K562 (cell line): ENCODE data around the gene ROBO1.

ENCODE experiments used
- CTCF ChIP-seq, 3 experiments: IDR thresholded peaks in 2 of 3; conservative IDR thresholded peaks in 1 of 3; 2 replicates each; pipeline ENCODE4 v1.5.1; 2011 to 2012; ENCODE audit warnings: low read length in 3 of 3, mild to moderate bottlenecking in 3 of 3, control low read depth in 2 of 3, improper control_type of control experiment in 1 of 3, inconsistent platforms in 1 of 3, low read depth in 1 of 3, mixed read lengths in 1 of 3, moderate library complexity in 1 of 3; ENCODE audit not compliant: insufficient read depth in 2 of 3
- GATAD2B ChIP-seq: fragments of 450-650 bp; IDR thresholded peaks from 2 replicates; pipeline ENCODE4 v1.6.1; 2017; ENCODE audit warnings: mild to moderate bottlenecking, borderline replicate concordance
- HMGXB4 ChIP-seq: sonication (generic); formaldehyde crosslinking; IDR thresholded peaks from 2 replicates; pipeline ENCODE4 v1.8.1; 2023; ENCODE audit warnings: mild to moderate bottlenecking, missing genetic modification reagents
- NCOA1 ChIP-seq: fragments of 450-650 bp; IDR thresholded peaks from 2 replicates; pipeline ENCODE4 v1.6.1; 2016; ENCODE audit warnings: low read depth
- NR3C1 ChIP-seq: sonication (generic); formaldehyde crosslinking; IDR thresholded peaks from 2 replicates; pipeline ENCODE4 v1.8.1; 2022; ENCODE audit warnings: missing genetic modification reagents
- POLR2A ChIP-seq: fragments of 450-650 bp; conservative IDR thresholded peaks from 2 replicates; pipeline ENCODE4 v1.6.1; 2016
- SAP30 ChIP-seq: fragments of 200-600 bp; sonication (generic); IDR thresholded peaks from 2 replicates; pipeline ENCODE4 v1.6.1; 2012; ENCODE audit warnings: borderline replicate concordance, low read depth, mild to moderate bottlenecking, moderate library complexity, low read length, control low read depth, inconsistent platforms; ENCODE audit not compliant: insufficient read depth, poor library complexity, severe bottlenecking
- THRAP3 ChIP-seq: fragments of 450-650 bp; IDR thresholded peaks from 2 replicates; pipeline ENCODE4 v1.6.1; 2016; ENCODE audit warnings: mild to moderate bottlenecking, inconsistent platforms, borderline replicate concordance
- USF2 ChIP-seq: sonication (generic); formaldehyde crosslinking; IDR thresholded peaks from 2 replicates; pipeline ENCODE4 v1.5.0; 2020; ENCODE audit warnings: missing genetic modification reagents
- ZBTB34 ChIP-seq: fragments of 250-450 bp; sonication (Bioruptor Pico); IDR thresholded peaks from 2 replicates; pipeline ENCODE4 v1.8.0; 2021; ENCODE audit warnings: mild to moderate bottlenecking, moderate library complexity
- ZNF239 ChIP-seq: fragments of 250-450 bp; sonication (Bioruptor Pico); IDR thresholded peaks from 2 replicates; pipeline ENCODE4 v1.4.0; 2020; ENCODE audit warnings: mild to moderate bottlenecking
- ZNF785 ChIP-seq: fragments of 250-450 bp; sonication (Bioruptor Pico); IDR thresholded peaks from 2 replicates; pipeline ENCODE4 v1.4.0; 2020; ENCODE audit warnings: mild to moderate bottlenecking

GRCh38 chr3:79057756-79058155, 710.0 kb downstream of the ROBO1 start:
- TF ChIP-seq SAP30 = no peak
- no peak for TF ChIP-seq USF2
- no peak for TF ChIP-seq THRAP3
- no peak for TF ChIP-seq NCOA1
- no peak for TF ChIP-seq ZNF239 (CRISPR knock-in tag)
- TF ChIP-seq POLR2A = no peak
- TF ChIP-seq ZNF785 (CRISPR knock-in tag) = no peak
- TF ChIP-seq CTCF (IDR thresholded peaks at IDR 0.05 in 2 of 3, conservative IDR thresholded peaks at IDR 0.05 in 1 of 3; ENCODE audit: insufficient read depth in 2 of 3, low read depth in 1 of 3, low read length in 3 of 3) = no peak
- TF ChIP-seq HMGXB4 = no peak
- no peak for TF ChIP-seq GATAD2B
- no peak for TF ChIP-seq NR3C1 (CRISPR knock-in tag)
- no peak for TF ChIP-seq ZBTB34 (CRISPR knock-in tag)
